ENCODE results near the gene MINDY3. TPM values are rescaled to one million over a fixed set of nuclear protein-coding genes. Genes with fewer than 3 reads are reported as not detected.

Gene MINDY3
- total RNA-seq, 1 donor from 2014 or later: 15.5 TPM

GRCh38 chr10:15793664-15794063 is 66.6 kb downstream of the MINDY3 start:
- no peak for TF ChIP-seq CTCF (conservative IDR thresholded peaks at IDR 0.05; ENCODE audit: low read depth, low read length)

GRCh38 chr10:15792777-15793176 is 67.5 kb downstream of the MINDY3 start:
- TF ChIP-seq CTCF (conservative IDR thresholded peaks at IDR 0.05; ENCODE audit: low read depth, low read length): no peak
- H3K4me3 ChIP-seq (ENCODE audit: low read depth, low read length): no peak overlapping the region
- no peak for DNase-seq (ENCODE audit: low read depth)

More at GRCh38 chr10:15793664-15794063, 66.6 kb downstream of the MINDY3 start:
- DNase-seq (ENCODE audit: low read depth): no peak
- H3K4me3 ChIP-seq (ENCODE audit: low read depth, low read length): no peak overlapping the region

- no peak for DNase-seq (ENCODE audit: low read depth)
- TF ChIP-seq CTCF (conservative IDR thresholded peaks at IDR 0.05; ENCODE audit: low read depth, low read length): no peak
- no peak overlapping the region for H3K4me3 ChIP-seq (ENCODE audit: low read depth, low read length)
Measured at GRCh38 chr10:15791816-15792524, 68.3 kb downstream of the MINDY3 start.

GRCh38 chr10:15789793-15790525 is 70.3 kb downstream of the MINDY3 start:
- no peak for TF ChIP-seq CTCF (conservative IDR thresholded peaks at IDR 0.05; ENCODE audit: low read depth, low read length)
- DNase-seq (ENCODE audit: low read depth): no peak

GRCh38 chr10:15787426-15787825 is 72.9 kb downstream of the MINDY3 start:
- no peak overlapping the region for H3K4me3 ChIP-seq (ENCODE audit: low read depth, low read length)
- DNase-seq (ENCODE audit: low read depth): no peak
- no peak for TF ChIP-seq CTCF (conservative IDR thresholded peaks at IDR 0.05; ENCODE audit: low read depth, low read length)

More at GRCh38 chr10:15789793-15790525, 70.3 kb downstream of the MINDY3 start:
- no peak overlapping the region for H3K4me3 ChIP-seq (ENCODE audit: low read depth, low read length)

- no peak overlapping the region for H3K4me3 ChIP-seq (ENCODE audit: low read depth, low read length)
- no peak for TF ChIP-seq CTCF (conservative IDR thresholded peaks at IDR 0.05; ENCODE audit: low read depth, low read length)
- no peak for DNase-seq (ENCODE audit: low read depth)
Measured at GRCh38 chr10:15784662-15785300, 75.5 kb downstream of the MINDY3 start.

All from epithelial cell of proximal tubule (primary cell).